ENCODE data around the gene DNAH6. TPM values are rescaled to one million over a fixed set of nuclear protein-coding genes. Genes with fewer than 3 reads are reported as not detected.

The DNAH6 gene
- total RNA-seq, 4 donors from 2014 or later, result 1.00 to 2.9 (median 2.1) TPM

GRCh38 chr2:84792856-84793522 is 276.7 kb downstream of the DNAH6 start:
- TF ChIP-seq POLR2AphosphoS5 (IDR thresholded peaks at IDR 0.05) (no peak), CTCF (IDR thresholded peaks at IDR 0.05) (no peak), EP300 (IDR thresholded peaks at IDR 0.05; ENCODE audit: low read depth) (no peak), POLR2A (IDR thresholded peaks at IDR 0.05) (no peak)
- no peaks in the 10 kb centered on the region for H3K27me3 ChIP-seq
- H3K4me1 ChIP-seq, result no peaks in the 10 kb centered on the region
- H3K4me3 ChIP-seq, result no peak overlapping the region
- intact Hi-C loops (cut with DNase I; ENCODE audit: low total_unique reads) (no loop called here), in situ Hi-C loops (cut with MboI; ENCODE audit: low pct_ligation_motif_present in 1 of 4, low pct_unique_long_range_greater_than_20kb in 1 of 4, low sequenced_read_pairs in 3 of 4) (no loop called here)
- 78 to 89% methylated on average over 1 to 6 of the region's 6 CpGs for WGBS, 2 donors (ENCODE audit: low coverage in 1 of 2)
- H3K36me3 ChIP-seq, result no peaks in the 10 kb centered on the region
- no peak for DNase-seq
- no peak overlapping the region for H3K27ac ChIP-seq
- H3K9me3 ChIP-seq, result no peaks in the 10 kb centered on the region

- Histone ChIP-seq H3K4me3 (no peak overlapping the region), H3K27me3 (no peaks in the 10 kb centered on the region), H3K27ac (no peak overlapping the region), H3K9me3 (no peaks in the 10 kb centered on the region), H3K36me3 (no peaks in the 10 kb centered on the region), H3K4me1 (no peaks in the 10 kb centered on the region)
- no peak for DNase-seq
- TF ChIP-seq EP300 (IDR thresholded peaks at IDR 0.05; ENCODE audit: low read depth) (no peak), POLR2A (IDR thresholded peaks at IDR 0.05) (no peak), CTCF (IDR thresholded peaks at IDR 0.05) (no peak), POLR2AphosphoS5 (IDR thresholded peaks at IDR 0.05) (no peak)
- intact Hi-C loops (cut with DNase I; ENCODE audit: low total_unique reads), result no loop called here
- in situ Hi-C loops (cut with MboI; ENCODE audit: low pct_ligation_motif_present in 1 of 4, low pct_unique_long_range_greater_than_20kb in 1 of 4, low sequenced_read_pairs in 3 of 4), result no loop called here
- 91 to 94% methylated on average over 3 to 4 of the region's 4 CpGs for WGBS, 2 donors (ENCODE audit: low coverage in 1 of 2)
These were observed 277.3 kb downstream of the DNAH6 start for GRCh38 chr2:84793641-84794040.

- Histone ChIP-seq H3K4me1 (no peaks in the 10 kb centered on the region), H3K27ac (no peak overlapping the region), H3K4me3 (no peak overlapping the region), H3K36me3 (no peaks in the 10 kb centered on the region), H3K27me3 (no peaks in the 10 kb centered on the region), H3K9me3 (peaks cover 0 to under 1% of the 10 kb centered on the region in 2 donors)
- intact Hi-C loops (cut with DNase I; ENCODE audit: low total_unique reads), result no loop called here
- DNase-seq, result no peak
- in situ Hi-C loops (cut with MboI; ENCODE audit: low pct_ligation_motif_present in 1 of 4, low pct_unique_long_range_greater_than_20kb in 1 of 4, low sequenced_read_pairs in 3 of 4), result no loop called here
- TF ChIP-seq POLR2A (IDR thresholded peaks at IDR 0.05), result no peak
- TF ChIP-seq CTCF (IDR thresholded peaks at IDR 0.05), result no peak
- TF ChIP-seq EP300 (IDR thresholded peaks at IDR 0.05; ENCODE audit: low read depth), result no peak
- no peak for TF ChIP-seq POLR2AphosphoS5 (IDR thresholded peaks at IDR 0.05)
These were observed 280.5 kb downstream of the DNAH6 start for GRCh38 chr2:84796798-84797197.

GRCh38 chr2:84797271-84797670 is 281.0 kb downstream of the DNAH6 start:
- Histone ChIP-seq H3K4me3 (no peak overlapping the region), H3K36me3 (no peaks in the 10 kb centered on the region), H3K27me3 (no peaks in the 10 kb centered on the region), H3K27ac (no peak overlapping the region), H3K4me1 (no peaks in the 10 kb centered on the region), H3K9me3 (peaks cover 0 to 6% of the 10 kb centered on the region in 2 donors)
- in situ Hi-C loops (cut with MboI; ENCODE audit: low pct_ligation_motif_present in 1 of 4, low pct_unique_long_range_greater_than_20kb in 1 of 4, low sequenced_read_pairs in 3 of 4), result no loop called here
- intact Hi-C loops (cut with DNase I; ENCODE audit: low total_unique reads), result no loop called here
- no peak for DNase-seq
- WGBS, 2 donors (ENCODE audit: low coverage in 1 of 2), result 94 to 100% methylated on average over 3 of the region's 3 CpGs
- TF ChIP-seq CTCF (IDR thresholded peaks at IDR 0.05) (no peak), EP300 (IDR thresholded peaks at IDR 0.05; ENCODE audit: low read depth) (no peak), POLR2AphosphoS5 (IDR thresholded peaks at IDR 0.05) (no peak), POLR2A (IDR thresholded peaks at IDR 0.05) (no peak)

Data from transverse colon (tissue), 4 donors.